GM21717 (cell line): ENCODE data around the gene ATIC.

ENCODE experiments used
- ATAC-seq: cut with Tn5 transposase; IDR thresholded peaks from one replicate; pipeline ENCODE4 v1.9.1; 2021; ENCODE audit warnings: mild to moderate bottlenecking, moderate library complexity; ENCODE audit not compliant: unreplicated experiment

Gene ATIC

DNA sequence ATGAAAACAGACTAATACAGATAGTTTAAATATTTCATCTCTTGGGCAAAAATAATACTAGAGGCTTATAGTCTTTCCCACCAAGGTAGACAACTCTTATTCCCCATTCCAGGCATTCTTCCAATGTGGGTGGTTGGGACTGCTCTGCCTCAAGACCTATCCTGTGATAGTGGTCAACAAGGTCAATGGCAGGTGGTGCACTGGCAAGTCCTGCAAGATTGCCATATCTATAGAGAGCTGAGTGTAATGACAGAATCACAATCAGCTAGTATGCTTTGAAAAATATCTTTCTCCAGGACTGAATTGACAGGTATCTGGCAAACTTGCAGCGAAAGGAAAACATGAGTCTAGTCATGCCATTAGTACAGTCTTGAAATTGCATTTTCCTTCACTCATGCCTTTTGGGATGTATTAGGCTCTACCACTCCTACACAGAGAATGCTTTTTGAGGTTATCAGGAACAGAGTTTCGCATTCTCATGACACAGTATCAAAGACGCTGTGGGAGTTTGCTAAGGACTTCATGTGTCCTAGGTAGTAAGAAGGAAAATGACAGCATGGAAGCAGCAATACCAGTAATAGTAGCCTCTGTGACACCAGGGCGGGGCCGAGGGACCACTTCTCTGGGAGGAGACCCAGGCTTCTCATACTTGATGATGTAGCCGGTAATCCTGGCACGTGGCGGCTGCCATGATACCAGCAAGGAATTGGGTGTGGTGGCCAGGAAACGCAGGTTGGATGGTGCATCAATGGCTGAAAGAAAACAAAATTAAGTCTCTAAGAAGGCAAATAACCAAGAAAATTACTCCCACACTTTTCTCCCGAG, 63.0 kb downstream of the ATIC start:
- ATAC-seq: no peak

DNA sequence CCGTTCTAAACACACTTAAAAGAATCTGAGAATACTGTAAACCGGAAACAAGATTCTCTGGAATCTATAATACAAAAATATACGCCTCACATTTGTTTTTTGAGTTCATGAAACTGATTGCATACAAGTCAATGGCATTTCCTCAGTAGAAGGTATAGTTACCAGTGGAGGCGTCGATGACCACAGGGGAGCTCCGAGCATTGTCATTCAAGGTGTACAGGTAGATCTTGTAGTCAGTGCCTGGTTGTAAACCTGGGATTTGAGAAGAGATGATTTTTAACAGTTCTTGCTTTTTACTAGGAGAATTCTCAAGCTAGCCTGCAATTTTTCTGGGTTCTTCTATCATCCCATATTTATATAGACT, 63.6 kb downstream of the ATIC start:
- ATAC-seq: no peak

GRCh38 chr2:215376103-215376780, 64.4 kb downstream of the ATIC start:
- no peak for ATAC-seq

DNA sequence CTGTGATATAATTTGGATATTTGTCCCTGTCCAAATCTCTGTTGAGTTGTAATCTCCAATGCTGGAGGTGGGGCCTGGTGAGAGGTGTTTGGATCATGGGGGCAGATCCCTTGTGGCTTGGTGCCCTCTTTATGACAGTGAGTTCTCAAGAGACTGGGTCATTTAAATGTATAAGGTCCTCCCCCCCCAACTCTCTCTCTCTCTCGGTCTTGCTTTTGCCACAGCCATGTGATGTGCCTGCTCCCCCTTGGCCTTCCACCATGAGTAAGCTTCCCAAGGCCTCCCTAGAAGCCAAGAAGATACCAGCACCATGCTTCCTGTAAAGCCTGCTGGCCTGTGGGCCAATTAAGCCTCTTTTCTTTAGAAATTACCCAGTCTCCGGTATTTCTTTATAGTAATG, 65.4 kb downstream of the ATIC start:
- no peak for ATAC-seq

- ATAC-seq: no peak
Measured at GRCh38 chr2:215378045-215378444, 66.2 kb downstream of the ATIC start.

GRCh38 chr2:215379039-215379438, 67.2 kb downstream of the ATIC start:
- no peak for ATAC-seq

DNA sequence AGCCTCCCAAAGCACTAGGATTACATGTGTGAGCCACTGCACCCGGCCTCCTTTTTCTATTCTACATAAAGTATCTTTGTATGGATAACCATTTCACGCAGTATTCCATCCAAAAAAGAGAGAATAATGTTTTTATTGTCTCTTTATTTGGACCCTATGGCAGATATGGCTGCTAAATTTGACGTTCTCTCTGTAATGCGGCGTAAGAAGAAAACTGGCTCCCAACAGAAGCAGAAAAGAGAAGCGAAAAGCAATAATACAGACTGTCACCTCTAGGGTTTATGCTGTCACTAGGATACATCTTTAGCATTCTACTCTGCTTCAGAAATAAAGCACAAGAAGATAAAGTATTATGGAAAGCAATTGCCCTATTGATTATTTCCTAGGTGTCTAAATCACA, 68.1 kb downstream of the ATIC start:
- ATAC-seq: no peak

DNA sequence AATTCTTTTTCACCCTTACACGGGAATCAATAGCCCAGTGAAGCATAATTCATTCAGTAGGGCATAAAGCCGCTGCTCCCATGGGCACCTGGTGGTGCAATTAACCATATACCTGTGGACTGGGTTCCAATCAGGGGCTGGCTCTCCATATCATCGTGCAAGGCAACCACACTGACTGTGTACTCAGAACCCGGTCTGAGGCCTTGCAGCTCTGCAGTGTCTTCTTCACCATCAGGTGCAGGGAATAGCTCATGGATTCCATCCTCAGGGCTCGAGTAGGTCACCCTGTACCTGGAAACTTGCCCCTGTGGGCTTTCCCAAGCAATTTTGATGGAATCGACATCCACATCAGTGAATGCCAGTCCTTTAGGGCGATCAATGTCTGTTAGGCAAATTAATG, 68.8 kb downstream of the ATIC start:
- ATAC-seq: no peak

DNA sequence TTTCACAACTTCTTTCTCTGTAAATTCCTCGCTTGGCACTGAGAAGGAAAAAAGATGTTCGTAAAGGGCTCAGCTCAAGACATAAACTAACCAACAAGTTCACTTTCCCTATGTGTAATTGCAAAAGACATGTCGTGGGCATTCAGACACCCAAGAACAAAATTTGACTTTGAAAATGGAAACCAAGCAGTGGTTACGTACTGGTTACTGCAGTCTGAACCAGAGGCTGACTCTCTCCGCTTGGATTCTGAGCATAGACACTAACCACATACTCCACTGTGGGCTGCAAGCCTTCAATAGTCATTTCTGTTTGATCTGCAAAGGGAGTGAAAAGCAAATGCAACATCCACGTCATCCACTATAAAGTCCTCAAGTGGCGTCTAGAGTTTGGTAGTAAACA, 70.2 kb downstream of the ATIC start:
- ATAC-seq: no peak

DNA sequence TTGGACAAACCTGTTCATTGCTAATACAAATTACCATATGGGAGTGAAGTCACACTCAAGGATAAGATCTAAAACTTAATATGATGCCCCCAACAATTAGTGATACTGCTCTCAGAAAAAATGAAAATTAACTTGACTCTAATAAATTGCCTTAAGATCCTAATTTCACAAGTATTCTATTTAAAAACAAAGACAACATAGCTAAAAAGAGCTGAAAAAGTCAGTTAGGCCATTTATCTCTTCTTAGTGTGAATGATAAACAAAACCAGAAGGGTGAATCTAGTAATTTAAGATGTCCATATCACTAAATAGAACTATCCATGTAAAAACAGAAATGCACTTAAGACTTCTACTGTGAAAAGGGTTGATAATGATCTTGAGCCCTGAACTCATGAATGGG, 70.6 kb downstream of the ATIC start:
- no peak for ATAC-seq

- ATAC-seq: no peak
Measured at GRCh38 chr2:215383652-215384279, 71.9 kb downstream of the ATIC start.

DNA sequence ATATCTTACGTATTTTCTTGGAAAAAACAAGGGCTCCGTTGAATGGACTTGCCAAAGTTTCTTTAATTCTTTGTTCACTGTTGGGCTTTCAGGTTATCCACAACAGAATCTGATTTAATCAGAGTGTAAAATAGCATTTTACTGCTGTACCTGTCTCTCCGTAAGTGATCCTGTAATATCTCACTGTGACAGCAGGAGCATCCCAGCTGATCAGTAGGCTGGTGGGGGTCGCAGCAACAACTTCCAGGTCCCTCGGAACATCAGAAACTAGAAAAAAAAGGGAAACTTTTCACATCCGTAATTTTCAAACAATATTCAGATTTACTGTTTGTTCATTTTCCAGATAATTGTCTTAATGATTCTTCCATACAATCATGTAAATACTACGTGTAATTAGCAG, 72.9 kb downstream of the ATIC start:
- no peak for ATAC-seq

- ATAC-seq: no peak
Measured at GRCh38 chr2:215386566-215386965, 74.7 kb downstream of the ATIC start.

GRCh38 chr2:215388002-215388728, 76.3 kb downstream of the ATIC start:
- ATAC-seq: no peak

GRCh38 chr2:215390550-215390913, 78.7 kb downstream of the ATIC start:
- ATAC-seq: no peak

DNA sequence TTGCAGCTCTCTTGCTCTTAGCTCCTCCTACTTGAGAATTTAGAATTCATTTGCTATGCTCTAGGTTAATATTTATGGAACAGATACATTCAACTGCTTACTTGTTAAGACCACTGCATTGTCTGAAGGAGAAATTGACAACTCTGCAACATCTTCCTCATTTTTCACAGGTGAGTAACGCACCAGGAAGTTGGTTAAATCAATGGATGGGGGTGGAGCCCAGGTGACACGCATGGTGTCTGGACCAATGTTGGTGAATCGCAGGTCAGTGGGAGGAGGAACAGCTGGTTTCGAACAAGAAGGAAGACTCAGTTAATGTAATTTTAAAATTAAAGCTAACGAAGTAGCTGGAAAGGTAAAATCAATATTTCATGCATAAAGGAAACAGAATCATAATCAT, 79.7 kb downstream of the ATIC start:
- no peak for ATAC-seq

- ATAC-seq: no peak
Measured at GRCh38 chr2:215392164-215392563, 80.3 kb downstream of the ATIC start.

GRCh38 chr2:215392687-215393270, 80.9 kb downstream of the ATIC start:
- no peak for ATAC-seq

DNA sequence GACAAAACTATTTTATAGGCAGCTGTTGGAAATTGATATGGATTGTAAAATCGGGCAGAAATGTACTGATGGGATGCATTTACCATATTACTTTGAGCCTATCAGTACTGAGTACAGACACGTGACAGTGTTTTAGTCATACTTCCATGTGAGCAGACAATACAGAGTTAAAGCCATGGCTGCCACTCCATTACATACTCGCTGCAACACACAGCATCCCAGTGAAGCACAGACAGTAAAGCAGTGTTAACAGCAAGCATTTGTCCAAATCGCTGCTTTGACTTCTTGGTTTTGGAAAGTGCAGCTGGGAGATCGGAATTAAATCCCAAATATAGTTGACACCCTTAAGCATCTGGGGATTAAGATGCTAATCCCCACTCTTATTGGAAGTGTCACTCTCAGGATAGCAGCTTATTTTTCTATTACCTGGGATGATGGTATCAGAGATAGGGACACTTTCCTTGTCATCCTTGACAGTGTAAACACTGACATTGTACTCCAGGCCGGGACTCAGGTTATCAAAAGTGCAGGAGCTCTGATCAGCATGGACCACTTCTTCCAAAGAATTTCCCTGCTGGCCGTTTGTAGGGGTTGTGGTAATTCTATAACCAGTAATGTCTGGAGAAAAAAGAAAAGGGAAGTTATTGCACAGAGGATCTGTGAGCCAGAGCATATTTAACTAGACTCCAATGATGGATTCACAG, 82.4 kb downstream of the ATIC start:
- no peak for ATAC-seq

GRCh38 chr2:215395687-215396460, 84.0 kb downstream of the ATIC start:
- no peak for ATAC-seq
